HCT116 (cell line): Measurements from ENCODE around the gene IZUMO1. TPM values are rescaled to one million over a fixed set of nuclear protein-coding genes. Genes with fewer than 3 reads are reported as not detected.
"Not testable (repeated sequence)": the region's sequence is repeated elsewhere in the genome, so short reads cannot be mapped to it uniquely, and the experiment has no call there.

Experiments
- ATAC-seq: fragments of 200-7000 bp; cut with Tn5 transposase; 2 replicates; pipeline ENCODE4 v1.9.1; 2020; ENCODE audit warnings: mild to moderate bottlenecking, moderate library complexity
- BruUV-seq: library from RNA; stranded (reverse); fragments of 400-500 nt; replicated peaks from 2 replicates; lab custom pipeline; 2021; lab: Mats Ljungman, UMichigan
- CTCF ChIA-PET: fragments of 300-600 bp; sonication (Branson Sonifier 250); formaldehyde crosslinking; loops from one replicate; lab custom pipeline; 2021; ENCODE audit warnings: antibody characterized with exemption; lab: Charles Lee
- POLR2A ChIA-PET: fragments of 300-600, 350-600 bp; sonication (Branson Sonifier 250); formaldehyde crosslinking; loops from one replicate; lab custom pipeline; 2021; ENCODE audit warnings: antibody characterized with exemption; lab: Charles Lee
- RAD21 ChIA-PET, 2 experiments: fragments of 300-600 bp; sonication (Branson Sonifier 250); formaldehyde crosslinking; loops; one replicate each; lab custom pipeline; 2023; ENCODE audit warnings: low total read pairs in 2 of 2; ENCODE audit not compliant: uncharacterized antibody in 2 of 2, unreplicated experiment in 2 of 2, low non-redundant PET in 1 of 2; lab: Charles Lee
- DNase-seq: peaks from one replicate; pipeline ENCODE4 v3.0.0-alpha.2; 2010; ENCODE audit warnings: low read depth, low spot score
- H2AFZ ChIP-seq: fragments of 200-600 bp; shearing (Covaris generic), sonication (generic); 2 replicates; pipeline ENCODE4 v1.6.1; 2017; ENCODE audit warnings: low read depth, mixed run types, mixed read lengths, antibody characterized with exemption, low read length; ENCODE audit not compliant: poor library complexity, severe bottlenecking
- H3K27ac ChIP-seq: 2 replicates; pipeline ENCODE4 v1.5.1; 2012; ENCODE audit warnings: low read depth, low read length
- H3K27me3 ChIP-seq: fragments of 200-600 bp; sonication (generic); 2 replicates; pipeline ENCODE4 v1.6.1; 2016; ENCODE audit warnings: mixed run types, low read length, mixed read lengths; ENCODE audit not compliant: insufficient read depth
- H3K36me3 ChIP-seq, 2 experiments: fragments of 200-500 bp in 1 of 2; fragments of 200-600 bp in 1 of 2; sonication (Bioruptor generic) in 1 of 2; sonication (generic) in 1 of 2; 2 replicates each; pipeline versions ENCODE4 v1.5.1 to v1.6.1; 2014 to 2016; ENCODE audit warnings: low read length in 2 of 2, inconsistent platforms in 1 of 2, mixed read lengths in 1 of 2, mixed run types in 1 of 2; ENCODE audit not compliant: insufficient read depth in 2 of 2, control insufficient read depth in 1 of 2
- H3K4me1 ChIP-seq, 2 experiments: fragments of 200-600 bp in 1 of 2; sonication (generic) in 1 of 2; 2 replicates each; pipeline versions ENCODE4 v1.5.1 to v1.6.1; 2012 to 2017; ENCODE audit warnings: low read length in 2 of 2, inconsistent platforms in 1 of 2, mild to moderate bottlenecking in 1 of 2, mixed read lengths in 1 of 2, mixed run types in 1 of 2, moderate library complexity in 1 of 2; ENCODE audit not compliant: insufficient read depth in 2 of 2, control insufficient read depth in 1 of 2
- H3K4me2 ChIP-seq: fragments of 200-600 bp; sonication (generic); 2 replicates; pipeline ENCODE4 v1.6.1; 2017; ENCODE audit warnings: mixed run types, low read length, mixed read lengths
- H3K4me3 ChIP-seq, 2 experiments: fragments of 200-600 bp in 1 of 2; sonication (generic) in 1 of 2; replicated peaks in 1 of 2; 2 replicates each; pipeline ENCODE4 v1.5.1; 2011 to 2016; ENCODE audit warnings: low read length in 2 of 2, control low read depth in 1 of 2, low read depth in 1 of 2, mild to moderate bottlenecking in 1 of 2, mixed read lengths in 1 of 2, mixed run types in 1 of 2
- H3K79me2 ChIP-seq: fragments of 200-600 bp; sonication (generic); 2 replicates; pipeline ENCODE4 v1.6.1; 2017; ENCODE audit warnings: mild to moderate bottlenecking, mixed run types, low read length, moderate library complexity, mixed read lengths; ENCODE audit not compliant: insufficient read depth
- H3K9ac ChIP-seq: fragments of 200-600 bp; sonication (generic); 2 replicates; pipeline ENCODE4 v1.6.1; 2016; ENCODE audit warnings: low read length, mixed read lengths
- H3K9me2 ChIP-seq: fragments of 200-600 bp; sonication (generic), shearing (Covaris generic); 2 replicates; pipeline ENCODE4 v1.6.1; 2017; ENCODE audit warnings: mixed run types, mild to moderate bottlenecking, moderate library complexity; ENCODE audit not compliant: insufficient read depth
- H3K9me3 ChIP-seq, 2 experiments: fragments of 200-500 bp in 1 of 2; fragments of 200-600 bp in 1 of 2; sonication (Bioruptor generic) in 1 of 2; sonication (generic) in 1 of 2; 2 replicates each; pipeline ENCODE4 v1.6.1; 2014 to 2017; ENCODE audit warnings: low read length in 2 of 2, mixed read lengths in 2 of 2, inconsistent platforms in 1 of 2, low read depth in 1 of 2, mild to moderate bottlenecking in 1 of 2, mixed run types in 1 of 2, moderate library complexity in 1 of 2; ENCODE audit not compliant: control insufficient read depth in 1 of 2, insufficient read depth in 1 of 2
- H4K20me1 ChIP-seq: fragments of 200-600 bp; sonication (generic), shearing (Covaris generic); 2 replicates; pipeline ENCODE4 v1.6.1; 2017; ENCODE audit warnings: mixed run types, mild to moderate bottlenecking, moderate library complexity; ENCODE audit not compliant: insufficient read depth
- ATF3 ChIP-seq: IDR thresholded peaks from 2 replicates; pipeline ENCODE4 v1.6.1; 2012
- CEBPB ChIP-seq: IDR thresholded peaks from 2 replicates; pipeline ENCODE4 v1.6.1; 2012; ENCODE audit warnings: low read depth
- EGR1 ChIP-seq: IDR thresholded peaks from 2 replicates; pipeline ENCODE4 v1.6.1; 2012; ENCODE audit warnings: low read depth
- EZH2phosphoT487 ChIP-seq: fragments of 200-600 bp; IDR thresholded peaks from 2 replicates; pipeline ENCODE4 v1.6.1; 2018; ENCODE audit warnings: antibody characterized with exemption, borderline replicate concordance
- POLR2A ChIP-seq: IDR thresholded peaks from 2 replicates; pipeline ENCODE4 v1.7.0; 2011; ENCODE audit warnings: borderline replicate concordance; ENCODE audit not compliant: insufficient read depth, insufficient read length; ENCODE audit errors: extremely low read depth
- SP1 ChIP-seq: IDR thresholded peaks from 2 replicates; pipeline ENCODE4 v1.6.1; 2012; ENCODE audit warnings: low read depth
- SRF ChIP-seq: IDR thresholded peaks from 2 replicates; pipeline ENCODE4 v1.6.1; 2012; ENCODE audit warnings: low read depth
- YY1 ChIP-seq: IDR thresholded peaks from 2 replicates; pipeline ENCODE4 v1.6.1; 2011; ENCODE audit warnings: low read length, low read depth, moderate library complexity, mild to moderate bottlenecking; ENCODE audit not compliant: insufficient replicate concordance; ENCODE audit errors: extremely low read depth
- intact Hi-C: fragments of 100-400 bp; cut with micrococcal nuclease; formaldehyde crosslinking; loops from 2 replicates; pipeline ENCODE4 v1.10.0; 2022
- total RNA-seq: library from RNA; stranded (reverse); gene quantifications from one replicate; pipeline ENCODE4 v1.2.1, GENCODE V29; 2021; ENCODE audit not compliant: unreplicated experiment
- TF ChIP-seq, protein P1 (sequence below): IDR thresholded peaks from 2 replicates; pipeline ENCODE4 v1.6.1; 2011; ENCODE audit warnings: mild to moderate bottlenecking, low read length, moderate library complexity; ENCODE audit not compliant: insufficient replicate concordance; ENCODE audit errors: extremely low read depth

The IZUMO1 gene
- total RNA-seq, 1 experiment from 2014 or later, result 1.7 TPM

DNA sequence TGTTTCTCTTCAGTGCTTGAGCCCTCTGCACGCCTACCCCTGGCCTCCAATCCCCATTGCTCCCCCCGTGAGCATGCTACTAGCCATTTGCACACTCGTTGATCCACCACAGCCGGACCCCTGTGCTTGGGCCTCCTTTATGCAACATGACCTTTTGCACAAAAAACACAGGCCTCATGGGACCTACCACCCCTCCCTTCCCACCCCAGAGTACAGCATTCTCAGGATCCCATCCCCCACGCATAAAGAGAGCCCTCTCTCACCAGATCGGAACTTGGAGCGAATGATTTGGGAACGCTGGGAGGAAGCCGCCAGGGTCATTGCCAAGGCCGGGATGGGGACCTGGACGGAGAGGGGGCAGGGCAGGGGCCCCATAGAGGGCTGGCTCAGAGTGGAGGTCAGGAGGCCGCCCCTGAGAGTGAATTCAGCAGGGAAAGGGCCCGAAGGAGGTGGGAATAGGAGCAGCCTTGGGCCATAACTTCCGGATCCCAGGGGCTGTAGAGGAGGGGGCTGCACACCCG, 27.9 kb downstream of the IZUMO1 start:
- Histone ChIP-seq H3K9me3 (no peaks in the 10 kb centered on the region), H3K4me2 (no peak overlapping the region), H2AFZ (no peak overlapping the region), H3K9ac (no peak overlapping the region), H3K4me1 (peaks cover 6 to 33% of the 10 kb centered on the region in 2 experiments), H3K79me2 (no peaks in the 10 kb centered on the region), H3K9me2 (no peaks in the 10 kb centered on the region), H3K27ac (no peak overlapping the region), H3K4me3 (no peak overlapping the region), H3K36me3 (no peaks in the 10 kb centered on the region), H4K20me1 (no peaks in the 10 kb centered on the region), H3K27me3 (no peaks in the 10 kb centered on the region)
- intact Hi-C loops, result no loop called here
- CTCF ChIA-PET, result no interaction called here
- POLR2A ChIA-PET, result no interaction called here
- DNase-seq (no peak), ATAC-seq (no peak)
- RAD21 ChIA-PET, result no interaction called here
- no TSS peak for BruUV-seq
- no peak for TF ChIP-seq POLR2A
- no peak for TF ChIP-seq EGR1
- no peak for TF ChIP-seq SP1
- TF ChIP-seq CEBPB, result no peak
- TF ChIP-seq SRF, result no peak
- no peak for TF ChIP-seq YY1
- no peak for TF ChIP-seq ATF3
- TF ChIP-seq EZH2phosphoT487, result no peak
- TF ChIP-seq, protein P1, sequence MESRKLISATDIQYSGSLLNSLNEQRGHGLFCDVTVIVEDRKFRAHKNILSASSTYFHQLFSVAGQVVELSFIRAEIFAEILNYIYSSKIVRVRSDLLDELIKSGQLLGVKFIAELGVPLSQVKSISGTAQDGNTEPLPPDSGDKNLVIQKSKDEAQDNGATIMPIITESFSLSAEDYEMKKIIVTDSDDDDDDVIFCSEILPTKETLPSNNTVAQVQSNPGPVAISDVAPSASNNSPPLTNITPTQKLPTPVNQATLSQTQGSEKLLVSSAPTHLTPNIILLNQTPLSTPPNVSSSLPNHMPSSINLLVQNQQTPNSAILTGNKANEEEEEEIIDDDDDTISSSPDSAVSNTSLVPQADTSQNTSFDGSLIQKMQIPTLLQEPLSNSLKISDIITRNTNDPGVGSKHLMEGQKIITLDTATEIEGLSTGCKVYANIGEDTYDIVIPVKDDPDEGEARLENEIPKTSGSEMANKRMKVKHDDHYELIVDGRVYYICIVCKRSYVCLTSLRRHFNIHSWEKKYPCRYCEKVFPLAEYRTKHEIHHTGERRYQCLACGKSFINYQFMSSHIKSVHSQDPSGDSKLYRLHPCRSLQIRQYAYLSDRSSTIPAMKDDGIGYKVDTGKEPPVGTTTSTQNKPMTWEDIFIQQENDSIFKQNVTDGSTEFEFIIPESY, result no peak
- TF ChIP-seq, all 23 proteins: peak for 0

DNA sequence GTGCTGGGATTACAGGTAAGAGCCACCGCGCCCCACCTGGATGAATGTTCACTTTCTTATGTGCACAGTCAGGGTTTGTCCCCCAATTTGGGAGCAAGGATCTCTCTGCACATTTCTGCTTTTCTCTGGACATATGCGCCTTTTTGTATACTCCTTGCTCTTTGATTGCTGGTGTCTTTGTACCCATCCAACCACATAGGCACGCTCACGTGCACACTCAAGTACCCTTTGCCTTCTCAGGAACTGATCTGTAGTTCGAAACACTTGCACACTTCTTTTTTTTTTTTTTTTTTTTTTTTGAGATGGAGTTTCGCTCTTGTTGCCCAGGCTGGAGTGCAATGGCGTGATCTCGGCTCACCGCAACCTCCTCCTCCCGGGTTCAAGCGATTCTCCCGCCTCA, 28.6 kb downstream of the IZUMO1 start:
- H3K4me2 ChIP-seq, H3K9me2 ChIP-seq, RAD21 ChIA-PET, BruUV-seq, H3K36me3 ChIP-seq, ATAC-seq, CTCF ChIA-PET, H3K4me3 ChIP-seq, H3K9me3 ChIP-seq, DNase-seq, H3K9ac ChIP-seq, H2AFZ ChIP-seq, H3K27me3 ChIP-seq, intact Hi-C loops, H4K20me1 ChIP-seq, H3K79me2 ChIP-seq, H3K27ac ChIP-seq, POLR2A ChIA-PET: not testable (repeated sequence)
- H3K4me1 ChIP-seq, result peaks cover 6 to 39% of the 10 kb centered on the region in 2 experiments
